Esophagus squamous epithelium (tissue), 5 donors: ENCODE results near the gene KAT5. TPM values are rescaled to one million over a fixed set of nuclear protein-coding genes. Genes with fewer than 3 reads are reported as not detected.

Source experiments
- DNase-seq: peaks from one replicate; lab custom pipeline; 2025; lab: John Stamatoyannopoulos, UW
- H3K27ac ChIP-seq, 4 donors: fragments of 200-600 bp; sonication (generic); one replicate each; pipeline ENCODE4 v1.5.1; 2016 to 2019; ENCODE audit warnings: mild to moderate bottlenecking in 1 of 4
- H3K27me3 ChIP-seq, 4 donors: fragments of 200-600 bp; sonication (generic); 1 replicate in 3 of 4; 2 replicates in 1 of 4; pipeline versions ENCODE4 v1.5.1 to v1.6.0; 2017 to 2021; ENCODE audit warnings: antibody characterized with exemption in 1 of 4
- H3K36me3 ChIP-seq, 3 donors: fragments of 200-600 bp; sonication (generic); one replicate each; pipeline ENCODE4 v1.5.1; 2016 to 2019
- H3K4me1 ChIP-seq, 3 donors: fragments of 200-600 bp; sonication (generic); one replicate each; pipeline ENCODE4 v1.5.1; 2017 to 2019
- H3K4me3 ChIP-seq, 4 donors: fragments of 200-600 bp; sonication (generic); 1 replicate in 3 of 4; 2 replicates in 1 of 4; pipeline ENCODE4 v1.5.1; 2016 to 2019; ENCODE audit warnings: mild to moderate bottlenecking in 2 of 4, moderate library complexity in 1 of 4
- H3K9me3 ChIP-seq, 3 donors: fragments of 200-600 bp; sonication (generic); one replicate each; pipeline ENCODE4 v1.5.1; 2016 to 2019
- CTCF ChIP-seq, 6 experiments: fragments of 450-650 bp in 4 of 6; fragments of 200-600 bp in 2 of 6; sonication (generic) in 2 of 6; IDR thresholded peaks; one replicate each; pipeline ENCODE4 v1.5.1; 2016 to 2019; ENCODE audit warnings: antibody characterized with exemption in 6 of 6, mild to moderate bottlenecking in 4 of 6, moderate library complexity in 4 of 6
- POLR2A ChIP-seq, 4 donors: fragments of 450-650 bp; IDR thresholded peaks; one replicate each; pipeline ENCODE4 v1.6.1; 2017; ENCODE audit warnings: antibody characterized with exemption in 4 of 4, mild to moderate bottlenecking in 4 of 4, moderate library complexity in 3 of 4
- WGBS, 2 donors: methylation state at CpG; one replicate each; pipeline ENCODE4 v1.1.5; 2018; 5-methylcytosine and 5-hydroxymethylcytosine counted together
- intact Hi-C: fragments of 100-400 bp; cut with DNase I; formaldehyde crosslinking; loops from one replicate; pipeline ENCODE4 v1.15.0; 2022
- total RNA-seq, 4 donors: library from RNA; depleted of rRNA; stranded (reverse); fragments of >200 nt; gene quantifications; one replicate each; pipeline ENCODE4 v1.1.0, GENCODE V29; 2016
- donor health status: DM: yes; HTN: yes; CAD: no.

The KAT5 gene
- total RNA-seq, 4 donors from 2014 or later, result 38.2 to 64.7 (median 51.1) TPM

DNA sequence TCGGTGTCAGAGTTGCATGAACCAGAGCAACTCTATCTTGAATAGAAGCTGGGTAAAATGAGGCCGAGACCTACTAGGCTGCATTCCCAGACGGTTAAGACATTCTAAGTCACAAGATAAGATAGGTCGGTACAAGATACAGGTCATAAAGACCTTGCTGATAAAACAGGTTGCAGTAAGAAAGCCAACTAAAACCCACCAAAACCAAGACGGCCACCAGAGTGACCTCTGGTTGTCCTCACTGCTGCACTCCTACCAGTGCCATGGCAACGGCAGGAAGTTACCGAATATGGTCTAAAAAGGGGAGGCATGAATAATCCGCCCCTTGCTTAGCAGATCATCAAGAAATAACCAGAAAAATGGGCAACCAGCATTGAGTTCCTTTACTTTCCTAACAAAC lies 2.4 kb upstream of the KAT5 start:
- H3K9me3 ChIP-seq, result no peaks in the 10 kb centered on the region
- no peak for DNase-seq
- H3K36me3 ChIP-seq, result peaks cover 4 to 19% (median 11%) of the 10 kb centered on the region in 3 donors
- H3K27ac ChIP-seq, result no peak overlapping the region
- 56 to 74% methylated on average over 8 of the region's 8 CpGs for WGBS, 2 donors
- H3K27me3 ChIP-seq, result no peaks in the 10 kb centered on the region
- intact Hi-C loops, result loop anchor here (5.0 to 10.0 kb wide), 2 partner anchors 65 to 108 kb away; no protein-coding TSS in a partner anchor
- H3K4me3 ChIP-seq, result no peak overlapping the region
- peaks cover 12 to 41% (median 25%) of the 10 kb centered on the region in 3 donors for H3K4me1 ChIP-seq
- TF ChIP-seq POLR2A (IDR thresholded peaks at IDR 0.05) (no peak), CTCF (IDR thresholded peaks at IDR 0.05) (no peak)

DNA sequence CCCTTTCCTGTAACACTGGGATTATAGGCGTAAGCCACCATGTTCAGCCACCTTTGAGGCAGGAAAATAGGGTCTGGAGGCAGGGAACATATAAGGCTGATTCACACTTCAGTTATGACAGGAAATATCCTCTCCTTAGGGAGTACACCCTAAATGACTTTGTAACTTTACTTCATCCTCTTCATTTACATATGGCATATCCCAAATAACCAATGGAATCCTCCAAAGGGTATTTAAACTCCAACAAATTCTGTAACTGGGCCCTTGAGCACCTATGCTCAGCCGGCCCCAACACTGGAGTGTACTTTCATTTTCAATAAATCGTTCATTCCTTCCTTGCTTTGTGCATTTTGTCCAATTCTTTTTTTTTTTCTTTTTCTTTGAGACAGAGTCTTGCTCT lies 1.6 kb upstream of the KAT5 start:
- Histone ChIP-seq H3K27ac (peak overlapping the region in 3 of 4 donors; percentile 99), H3K4me3 (no peak overlapping the region), H3K4me1 (peaks cover 12 to 42% (median 25%) of the 10 kb centered on the region in 3 donors), H3K36me3 (peaks cover 10 to 27% (median 13%) of the 10 kb centered on the region in 3 donors), H3K27me3 (no peaks in the 10 kb centered on the region), H3K9me3 (no peaks in the 10 kb centered on the region)
- intact Hi-C loops, result loop anchor here (5.0 to 10.0 kb wide), 2 partner anchors 64 to 107 kb away; no protein-coding TSS in a partner anchor
- no peak for DNase-seq
- TF ChIP-seq POLR2A (IDR thresholded peaks at IDR 0.05) (no peak), CTCF (IDR thresholded peaks at IDR 0.05) (no peak)
- WGBS, 2 donors, result 60 to 72% methylated on average over 3 of the region's 3 CpGs

GRCh38 chr11:65712633-65713076 lies 603 bp downstream of the KAT5 start:
- Histone ChIP-seq H3K4me3 (peak overlapping the region; percentile 59 to 95 (median 77)), H3K4me1 (peaks cover 12 to 44% (median 25%) of the 10 kb centered on the region in 3 donors), H3K9me3 (no peaks in the 10 kb centered on the region), H3K27ac (peak overlapping the region; percentile 99 to 100 (median 99)), H3K27me3 (no peaks in the 10 kb centered on the region), H3K36me3 (peaks cover 20 to 49% (median 32%) of the 10 kb centered on the region in 3 donors)
- DNase-seq, result no peak
- intact Hi-C loops, result loop anchor here (5.0 to 10.0 kb wide), 2 partner anchors 62 to 105 kb away; no protein-coding TSS in a partner anchor
- TF ChIP-seq POLR2A (IDR thresholded peaks at IDR 0.05) (no peak), CTCF (IDR thresholded peaks at IDR 0.05) (peak in 1 of 6 experiments; percentile 5)
- 7 to 22% methylated on average over 6 to 7 of the region's 11 CpGs for WGBS, 2 donors

DNA sequence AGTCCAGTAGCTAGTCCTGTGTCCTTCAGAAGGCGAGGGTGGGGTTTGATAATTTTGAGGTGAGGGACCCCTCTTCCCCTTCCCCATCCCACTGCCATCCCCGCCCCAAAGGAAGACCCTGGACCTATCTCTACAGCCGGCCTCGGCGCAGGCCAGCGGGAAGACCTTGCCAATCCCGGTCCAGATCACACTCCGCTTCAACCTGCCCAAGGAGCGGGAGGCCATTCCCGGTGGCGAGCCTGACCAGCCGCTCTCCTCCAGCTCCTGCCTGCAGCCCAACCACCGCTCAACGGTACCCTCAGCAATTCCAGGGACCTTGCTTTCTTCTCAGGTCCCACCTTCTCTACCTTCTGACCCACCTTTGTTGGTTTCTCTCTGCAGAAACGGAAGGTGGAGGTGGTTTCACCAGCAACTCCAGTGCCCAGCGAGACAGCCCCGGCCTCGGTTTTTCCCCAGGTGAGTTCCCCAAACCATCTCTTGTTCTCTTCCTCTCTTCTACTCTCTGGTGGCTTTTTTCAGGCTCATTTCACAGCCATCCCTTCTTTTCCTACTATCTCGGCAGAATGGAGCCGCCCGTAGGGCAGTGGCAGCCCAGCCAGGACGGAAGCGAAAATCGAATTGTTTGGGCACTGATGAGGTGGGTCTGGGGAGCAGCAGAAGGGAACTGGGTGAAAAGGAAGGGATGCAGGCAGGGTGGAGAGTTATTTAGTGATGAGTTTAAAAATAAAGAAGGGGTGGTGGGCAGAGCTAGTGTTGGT lies 1.3 kb downstream of the KAT5 start:
- WGBS, 2 donors, result 94 to 95% methylated on average over 20 of the region's 24 CpGs
- Histone ChIP-seq H3K4me3 (peak overlapping the region in 3 of 4 donors; percentile 76 to 95 (median 78)), H3K27ac (peak overlapping the region; percentile 99 to 100 (median 99)), H3K4me1 (peaks cover 12 to 51% (median 27%) of the 10 kb centered on the region in 3 donors), H3K9me3 (no peaks in the 10 kb centered on the region), H3K36me3 (peaks cover 27 to 56% (median 39%) of the 10 kb centered on the region in 3 donors), H3K27me3 (no peaks in the 10 kb centered on the region)
- intact Hi-C loops, result loop anchor here (5.0 to 10.0 kb wide), 2 partner anchors 61 to 104 kb away; no protein-coding TSS in a partner anchor
- no peak for DNase-seq
- TF ChIP-seq CTCF (IDR thresholded peaks at IDR 0.05) (no peak), POLR2A (IDR thresholded peaks at IDR 0.05) (no peak)

DNA sequence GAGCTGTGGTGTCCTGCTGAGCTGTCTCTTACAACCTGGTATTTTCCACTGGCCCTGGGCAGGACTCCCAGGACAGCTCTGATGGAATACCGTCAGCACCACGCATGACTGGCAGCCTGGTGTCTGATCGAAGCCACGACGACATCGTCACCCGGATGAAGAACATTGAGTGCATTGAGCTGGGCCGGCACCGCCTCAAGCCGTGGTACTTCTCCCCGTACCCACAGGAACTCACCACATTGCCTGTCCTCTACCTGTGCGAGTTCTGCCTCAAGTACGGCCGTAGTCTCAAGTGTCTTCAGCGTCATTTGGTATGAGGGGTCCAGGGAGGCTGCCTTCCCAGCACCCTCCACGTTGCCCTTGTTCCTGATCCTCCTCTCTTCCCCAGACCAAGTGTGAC lies 2.4 kb downstream of the KAT5 start:
- H3K4me3 ChIP-seq, result no peak overlapping the region
- no peak overlapping the region for H3K27ac ChIP-seq
- WGBS, 2 donors, result 92 to 93% methylated on average over 13 to 16 of the region's 16 CpGs
- DNase-seq, result no peak
- TF ChIP-seq POLR2A (IDR thresholded peaks at IDR 0.05) (no peak), CTCF (IDR thresholded peaks at IDR 0.05) (no peak)
- H3K4me1 ChIP-seq, result peaks cover 20 to 61% (median 37%) of the 10 kb centered on the region in 3 donors
- H3K36me3 ChIP-seq, result peaks cover 31 to 67% (median 49%) of the 10 kb centered on the region in 3 donors
- intact Hi-C loops, result loop anchor here (5.0 to 10.0 kb wide), 2 partner anchors 60 to 103 kb away; no protein-coding TSS in a partner anchor
- no peaks in the 10 kb centered on the region for H3K27me3 ChIP-seq
- no peaks in the 10 kb centered on the region for H3K9me3 ChIP-seq
